ENCODE measurements around the gene IFIT1B. TPM values are rescaled to one million over a fixed set of nuclear protein-coding genes. Genes with fewer than 3 reads are reported as not detected.
A peak's percentile ranks its signal among the peaks of the same experiment; 100 is the strongest.

The IFIT1B gene
- polyA plus RNA-seq, 4 donors, result 0.04 TPM; not detected in 3

DNA sequence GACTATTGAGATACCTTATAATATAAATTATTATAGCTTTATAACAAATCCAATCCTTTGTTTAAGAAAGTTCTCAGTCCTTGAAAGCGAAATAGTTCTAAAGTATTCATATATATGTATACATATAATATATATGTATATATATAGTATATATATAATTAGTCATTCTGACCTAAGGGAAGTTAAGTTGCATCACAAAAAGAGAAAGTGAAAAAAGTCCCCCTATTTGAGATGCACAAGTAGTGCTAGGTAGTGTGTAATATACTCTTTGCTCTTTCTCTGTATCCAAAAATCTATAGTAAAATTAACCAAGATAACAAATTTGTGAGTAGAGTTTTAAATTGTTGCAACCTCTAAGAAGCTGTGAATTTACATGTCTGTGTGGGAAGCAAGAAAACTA, 13.3 kb upstream of the IFIT1B start:
- 94 to 100% (median 100%) methylated on average over 1 of the region's 1 CpG for WGBS, 3 donors
- H3K36me3 ChIP-seq (ENCODE audit: control insufficient read depth in 3 of 3, insufficient read depth in 2 of 3, low read depth in 1 of 3, low read length in 3 of 3), result no peaks in the 10 kb centered on the region
- H3K27me3 ChIP-seq (ENCODE audit: control insufficient read depth in 3 of 3, insufficient read depth in 3 of 3, low read length in 3 of 3), result no peaks in the 10 kb centered on the region
- DNase-seq (no peak), FAIRE-seq (no peak)
- H3K9me3 ChIP-seq (ENCODE audit: control insufficient read depth in 2 of 2, insufficient read depth in 1 of 2, low read depth in 1 of 2, low read length in 1 of 2), result no peaks in the 10 kb centered on the region
- H3K4me3 ChIP-seq (ENCODE audit: low read depth in 1 of 3, low read length in 3 of 3), result no peak overlapping the region
- peaks cover 0 to 20% (median 0%) of the 10 kb centered on the region in 3 donors for H3K4me1 ChIP-seq (ENCODE audit: control insufficient read depth in 3 of 3, insufficient read depth in 2 of 3, low read depth in 1 of 3, low read length in 2 of 3)
- H3K27ac ChIP-seq (ENCODE audit: low read depth in 1 of 3, low read length in 2 of 3), result no peak overlapping the region

DNA sequence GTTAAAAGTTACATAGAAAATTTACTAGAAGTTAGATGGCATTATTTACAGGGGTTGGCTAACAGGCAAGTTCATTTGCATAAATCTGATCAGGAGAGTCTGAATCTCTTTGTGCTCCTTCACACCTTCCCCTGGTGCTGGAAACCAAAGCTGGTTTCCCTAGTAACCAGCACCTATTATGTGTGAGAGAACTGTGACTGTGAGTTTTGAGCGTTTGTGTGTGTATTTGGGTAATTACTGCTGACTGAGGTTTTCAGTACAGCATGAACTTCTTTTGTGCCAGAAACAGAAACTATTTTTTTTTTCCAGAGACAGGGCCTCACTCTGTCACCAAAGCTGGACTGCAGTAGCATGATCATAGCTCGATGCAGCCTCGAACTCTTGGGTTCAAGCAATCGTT, 10.3 kb upstream of the IFIT1B start:
- DNase-seq, result peak in 1 of 2 donors; percentile 32
- no peaks in the 10 kb centered on the region for H3K36me3 ChIP-seq (ENCODE audit: control insufficient read depth in 3 of 3, insufficient read depth in 2 of 3, low read depth in 1 of 3, low read length in 3 of 3)
- peaks cover 0 to 15% (median 0%) of the 10 kb centered on the region in 3 donors for H3K4me1 ChIP-seq (ENCODE audit: control insufficient read depth in 3 of 3, insufficient read depth in 2 of 3, low read depth in 1 of 3, low read length in 2 of 3)
- 52 to 67% (median 55%) methylated on average over 4 of the region's 4 CpGs for WGBS, 3 donors
- no peak overlapping the region for H3K27ac ChIP-seq (ENCODE audit: low read depth in 1 of 3, low read length in 2 of 3)
- no peak overlapping the region for H3K4me3 ChIP-seq (ENCODE audit: low read depth in 1 of 3, low read length in 3 of 3)
- FAIRE-seq, result no peak
- H3K27me3 ChIP-seq (ENCODE audit: control insufficient read depth in 3 of 3, insufficient read depth in 3 of 3, low read length in 3 of 3), result no peaks in the 10 kb centered on the region
- H3K9me3 ChIP-seq (ENCODE audit: control insufficient read depth in 2 of 2, insufficient read depth in 1 of 2, low read depth in 1 of 2, low read length in 1 of 2), result no peaks in the 10 kb centered on the region

DNA sequence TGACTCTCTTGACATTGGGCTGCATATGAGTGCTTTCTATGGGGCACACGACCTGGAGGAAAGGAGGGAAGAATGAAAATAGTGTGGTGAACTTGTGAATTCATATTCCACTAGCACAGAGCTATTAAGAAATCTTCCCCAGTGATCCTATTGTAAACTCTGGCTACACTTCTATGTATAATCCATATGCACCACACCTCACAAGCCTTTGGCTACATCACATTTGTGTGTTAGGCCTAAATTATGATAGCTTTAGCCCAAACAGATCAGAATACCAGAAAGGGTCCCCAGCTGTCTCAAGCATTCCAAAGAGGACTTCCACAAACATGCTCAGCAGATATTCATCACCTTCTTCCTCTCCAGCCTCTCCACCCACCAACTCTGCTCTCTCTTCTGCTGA, 9.7 kb upstream of the IFIT1B start:
- no peak overlapping the region for H3K4me3 ChIP-seq (ENCODE audit: low read depth in 1 of 3, low read length in 3 of 3)
- H3K4me1 ChIP-seq (ENCODE audit: control insufficient read depth in 3 of 3, insufficient read depth in 2 of 3, low read depth in 1 of 3, low read length in 2 of 3), result peaks cover 0 to 13% (median 0%) of the 10 kb centered on the region in 3 donors
- no peaks in the 10 kb centered on the region for H3K27me3 ChIP-seq (ENCODE audit: control insufficient read depth in 3 of 3, insufficient read depth in 3 of 3, low read length in 3 of 3)
- 47 to 65% (median 65%) methylated on average over 1 of the region's 1 CpG for WGBS, 3 donors
- H3K36me3 ChIP-seq (ENCODE audit: control insufficient read depth in 3 of 3, insufficient read depth in 2 of 3, low read depth in 1 of 3, low read length in 3 of 3), result no peaks in the 10 kb centered on the region
- no peak overlapping the region for H3K27ac ChIP-seq (ENCODE audit: low read depth in 1 of 3, low read length in 2 of 3)
- no peaks in the 10 kb centered on the region for H3K9me3 ChIP-seq (ENCODE audit: control insufficient read depth in 2 of 2, insufficient read depth in 1 of 2, low read depth in 1 of 2, low read length in 1 of 2)
- DNase-seq (no peak), FAIRE-seq (no peak)

DNA sequence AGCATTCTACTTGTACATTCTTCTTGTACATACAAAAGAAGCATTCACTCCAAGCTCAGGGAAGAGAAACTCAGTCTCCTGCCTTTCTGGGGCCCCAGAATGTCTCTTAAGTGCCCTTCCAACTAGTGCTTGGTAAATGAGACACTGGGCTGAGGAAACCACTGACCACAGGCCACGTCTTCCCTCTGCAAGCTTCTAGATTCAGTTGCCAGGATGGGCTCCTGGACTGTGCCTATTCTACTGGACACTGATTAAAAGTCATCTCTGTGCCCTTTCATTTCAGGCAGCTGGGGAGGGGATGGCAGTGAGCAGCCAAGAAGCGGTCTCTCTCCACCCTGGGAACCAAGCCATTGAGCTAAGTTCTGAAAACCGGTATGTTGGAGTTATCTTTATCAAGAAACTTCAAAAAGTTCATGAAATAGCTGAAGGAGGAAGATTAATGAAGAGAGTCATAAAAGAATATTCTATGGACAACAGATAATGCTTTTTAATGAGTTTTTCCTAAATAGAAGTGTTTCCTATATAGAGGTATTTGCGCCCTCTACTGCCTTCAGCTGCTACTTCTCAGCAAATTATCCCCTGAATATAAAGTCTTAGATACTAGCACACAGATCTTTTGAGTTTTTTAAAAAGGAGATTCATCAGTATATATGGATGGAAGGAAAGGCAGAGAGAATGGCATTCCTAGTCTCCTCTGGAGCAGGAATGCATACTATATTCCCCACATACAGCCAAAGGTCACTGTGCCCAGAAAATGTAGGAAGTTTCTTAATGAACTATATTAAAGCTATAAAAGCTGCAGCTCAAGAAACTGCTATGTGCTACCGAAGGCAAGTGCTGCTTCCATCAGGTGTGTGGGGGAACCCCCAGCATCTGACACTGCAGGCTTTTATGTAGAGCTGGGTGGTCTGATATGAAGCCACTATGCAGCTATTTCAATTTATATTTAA, 8.4 kb upstream of the IFIT1B start:
- no peak for FAIRE-seq
- no peak overlapping the region for H3K27ac ChIP-seq (ENCODE audit: low read depth in 1 of 3, low read length in 2 of 3)

DNA sequence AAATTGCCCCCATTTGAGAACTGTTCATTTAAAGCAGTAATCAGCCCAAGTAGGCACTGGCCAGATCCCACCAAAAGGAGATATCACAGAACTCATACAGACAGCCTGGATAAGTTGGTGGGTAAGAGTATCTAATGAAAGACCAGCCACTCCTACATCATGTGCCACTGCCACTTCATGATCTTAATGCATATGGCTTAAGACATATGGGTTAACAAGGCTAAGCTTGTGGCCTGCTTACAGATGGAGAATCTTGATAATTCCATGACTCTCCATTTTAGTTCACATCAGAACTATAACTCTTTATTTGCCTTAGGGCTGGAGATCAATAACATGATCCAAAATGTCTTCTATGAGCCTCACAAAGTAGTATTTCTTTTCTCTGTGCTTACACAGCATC, 6.8 kb upstream of the IFIT1B start:
- H3K4me1 ChIP-seq (ENCODE audit: control insufficient read depth in 3 of 3, insufficient read depth in 2 of 3, low read depth in 1 of 3, low read length in 2 of 3), result peaks cover 0 to 34% (median 3%) of the 10 kb centered on the region in 3 donors
- H3K4me3 ChIP-seq (ENCODE audit: low read depth in 1 of 3, low read length in 3 of 3), result no peak overlapping the region
- FAIRE-seq, result no peak

More for the DNA sequence above, 8.4 kb upstream of the IFIT1B start:
- Histone ChIP-seq H3K4me3 (ENCODE audit: low read depth in 1 of 3, low read length in 3 of 3) (no peak overlapping the region), H3K4me1 (ENCODE audit: control insufficient read depth in 3 of 3, insufficient read depth in 2 of 3, low read depth in 1 of 3, low read length in 2 of 3) (peaks cover 0 to 26% (median 0%) of the 10 kb centered on the region in 3 donors), H3K9me3 (ENCODE audit: control insufficient read depth in 2 of 2, insufficient read depth in 1 of 2, low read depth in 1 of 2, low read length in 1 of 2) (no peaks in the 10 kb centered on the region), H3K27me3 (ENCODE audit: control insufficient read depth in 3 of 3, insufficient read depth in 3 of 3, low read length in 3 of 3) (no peaks in the 10 kb centered on the region), H3K36me3 (ENCODE audit: control insufficient read depth in 3 of 3, insufficient read depth in 2 of 3, low read depth in 1 of 3, low read length in 3 of 3) (no peaks in the 10 kb centered on the region)
- peak in 1 of 2 donors; percentile 49 for DNase-seq
- WGBS, 3 donors, result 49 to 55% (median 53%) methylated on average over 5 of the region's 5 CpGs

DNA sequence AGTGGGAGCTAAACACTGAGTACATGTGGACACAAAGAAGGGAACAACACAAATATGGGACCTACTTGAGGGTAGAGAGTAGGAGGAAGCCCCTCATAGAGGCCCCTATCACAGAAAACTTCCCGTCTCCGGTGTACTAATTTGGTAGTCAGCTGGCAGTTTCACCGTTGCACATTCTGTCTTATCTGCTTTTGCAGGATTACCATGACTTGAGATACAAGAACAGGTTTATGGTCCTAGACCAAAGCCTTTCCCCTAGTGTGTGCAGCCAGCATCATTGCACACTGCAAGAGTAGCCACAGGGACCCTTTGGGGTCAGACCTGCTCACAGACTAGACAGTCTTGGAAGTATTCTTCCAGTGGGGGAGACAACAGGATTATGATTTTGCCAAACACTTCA, 5.9 kb upstream of the IFIT1B start:
- DNase-seq, result peak in 1 of 2 donors; percentile 31

More for the DNA sequence above, 6.8 kb upstream of the IFIT1B start:
- no peaks in the 10 kb centered on the region for H3K9me3 ChIP-seq (ENCODE audit: control insufficient read depth in 2 of 2, insufficient read depth in 1 of 2, low read depth in 1 of 2, low read length in 1 of 2)
- no peak overlapping the region for H3K27ac ChIP-seq (ENCODE audit: low read depth in 1 of 3, low read length in 2 of 3)
- no peak for DNase-seq
- H3K27me3 ChIP-seq (ENCODE audit: control insufficient read depth in 3 of 3, insufficient read depth in 3 of 3, low read length in 3 of 3), result no peaks in the 10 kb centered on the region
- no peaks in the 10 kb centered on the region for H3K36me3 ChIP-seq (ENCODE audit: control insufficient read depth in 3 of 3, insufficient read depth in 2 of 3, low read depth in 1 of 3, low read length in 3 of 3)

DNA sequence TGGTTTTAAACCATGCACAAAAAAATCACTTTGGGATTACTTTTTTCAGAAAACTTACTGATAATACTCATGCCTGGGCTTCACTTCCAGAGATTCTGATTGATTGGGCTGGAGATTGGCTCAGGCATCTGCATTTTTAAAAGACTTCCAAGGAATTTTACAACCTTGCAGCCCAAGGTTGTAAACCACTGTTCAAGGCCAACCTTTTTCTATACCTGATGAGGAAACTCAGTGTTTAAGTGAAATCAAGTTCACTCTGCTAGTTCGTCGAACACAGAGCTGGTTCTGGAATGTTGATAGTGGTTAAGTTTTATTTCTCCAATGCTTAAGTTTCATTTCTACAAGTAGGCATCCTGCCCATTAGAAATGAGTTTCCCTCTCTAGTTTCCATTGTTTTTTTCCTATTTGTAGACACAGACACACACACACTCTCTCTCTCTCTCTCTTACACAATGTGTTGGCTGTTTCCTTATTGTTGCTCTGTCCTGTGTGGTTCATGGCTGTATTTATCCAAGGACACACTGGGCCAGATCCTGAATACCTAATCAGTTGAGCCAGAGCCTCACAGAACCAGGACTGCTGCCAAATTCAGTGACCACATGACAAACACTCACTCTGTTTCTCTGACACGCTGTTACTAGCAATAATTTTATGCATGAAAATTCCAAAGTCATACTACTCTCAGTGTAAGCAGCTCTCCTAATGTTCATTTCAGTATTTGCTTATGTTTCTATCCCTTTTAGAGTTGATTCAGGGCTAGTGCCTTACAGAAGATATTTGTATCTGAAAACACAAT, 3.7 kb upstream of the IFIT1B start:
- no peak overlapping the region for H3K4me3 ChIP-seq (ENCODE audit: low read depth in 1 of 3, low read length in 3 of 3)
- no peak for FAIRE-seq
- WGBS, 3 donors, result 7 to 23% (median 17%) methylated on average over 3 of the region's 3 CpGs

More for the DNA sequence above, 5.9 kb upstream of the IFIT1B start:
- no peaks in the 10 kb centered on the region for H3K27me3 ChIP-seq (ENCODE audit: control insufficient read depth in 3 of 3, insufficient read depth in 3 of 3, low read length in 3 of 3)
- no peak for FAIRE-seq
- no peaks in the 10 kb centered on the region for H3K36me3 ChIP-seq (ENCODE audit: control insufficient read depth in 3 of 3, insufficient read depth in 2 of 3, low read depth in 1 of 3, low read length in 3 of 3)
- H3K9me3 ChIP-seq (ENCODE audit: control insufficient read depth in 2 of 2, insufficient read depth in 1 of 2, low read depth in 1 of 2, low read length in 1 of 2), result no peaks in the 10 kb centered on the region
- peaks cover 0 to 34% (median 3%) of the 10 kb centered on the region in 3 donors for H3K4me1 ChIP-seq (ENCODE audit: control insufficient read depth in 3 of 3, insufficient read depth in 2 of 3, low read depth in 1 of 3, low read length in 2 of 3)
- H3K4me3 ChIP-seq (ENCODE audit: low read depth in 1 of 3, low read length in 3 of 3), result no peak overlapping the region
- no peak overlapping the region for H3K27ac ChIP-seq (ENCODE audit: low read depth in 1 of 3, low read length in 2 of 3)
- 18 to 61% (median 50%) methylated on average over 3 of the region's 3 CpGs for WGBS, 3 donors

DNA sequence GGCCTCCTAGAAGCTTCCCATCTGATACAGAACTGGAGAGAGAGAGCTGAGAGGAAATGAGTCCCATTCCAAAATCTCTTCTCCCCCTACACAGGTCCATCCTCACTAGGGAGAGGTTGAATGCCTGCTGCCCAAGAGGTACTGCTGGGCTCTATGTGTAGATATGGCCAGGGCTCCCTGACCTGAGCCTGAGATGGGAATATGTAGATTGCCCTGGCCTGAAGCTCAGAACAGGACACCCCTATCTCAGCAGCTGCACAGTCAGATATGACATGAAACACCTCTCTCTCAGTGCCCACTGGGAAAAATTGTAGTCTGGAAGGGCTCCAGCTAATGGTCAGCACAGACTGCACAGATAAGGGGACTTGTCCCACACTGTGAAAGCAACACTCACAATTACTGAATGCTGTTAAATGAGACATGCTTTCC, 3.1 kb upstream of the IFIT1B start:
- DNase-seq (no peak), FAIRE-seq (no peak)
- H3K27me3 ChIP-seq (ENCODE audit: control insufficient read depth in 3 of 3, insufficient read depth in 3 of 3, low read length in 3 of 3), result no peaks in the 10 kb centered on the region
- no peaks in the 10 kb centered on the region for H3K36me3 ChIP-seq (ENCODE audit: control insufficient read depth in 3 of 3, insufficient read depth in 2 of 3, low read depth in 1 of 3, low read length in 3 of 3)
- no peaks in the 10 kb centered on the region for H3K9me3 ChIP-seq (ENCODE audit: control insufficient read depth in 2 of 2, insufficient read depth in 1 of 2, low read depth in 1 of 2, low read length in 1 of 2)
- H3K27ac ChIP-seq (ENCODE audit: low read depth in 1 of 3, low read length in 2 of 3), result peak overlapping the region in 2 of 3 donors; percentile 56 to 75
- peaks cover 0 to 23% (median 3%) of the 10 kb centered on the region in 3 donors for H3K4me1 ChIP-seq (ENCODE audit: control insufficient read depth in 3 of 3, insufficient read depth in 2 of 3, low read depth in 1 of 3, low read length in 2 of 3)
- H3K4me3 ChIP-seq (ENCODE audit: low read depth in 1 of 3, low read length in 3 of 3), result no peak overlapping the region

More for the DNA sequence above, 3.7 kb upstream of the IFIT1B start:
- Histone ChIP-seq H3K36me3 (ENCODE audit: control insufficient read depth in 3 of 3, insufficient read depth in 2 of 3, low read depth in 1 of 3, low read length in 3 of 3) (no peaks in the 10 kb centered on the region), H3K27me3 (ENCODE audit: control insufficient read depth in 3 of 3, insufficient read depth in 3 of 3, low read length in 3 of 3) (no peaks in the 10 kb centered on the region), H3K27ac (ENCODE audit: low read depth in 1 of 3, low read length in 2 of 3) (peak overlapping the region; percentile 48 to 75 (median 56)), H3K9me3 (ENCODE audit: control insufficient read depth in 2 of 2, insufficient read depth in 1 of 2, low read depth in 1 of 2, low read length in 1 of 2) (no peaks in the 10 kb centered on the region), H3K4me1 (ENCODE audit: control insufficient read depth in 3 of 3, insufficient read depth in 2 of 3, low read depth in 1 of 3, low read length in 2 of 3) (peaks cover 0 to 24% (median 3%) of the 10 kb centered on the region in 3 donors)
- DNase-seq, result peak; percentile 79 to 84

Measured in small intestine (tissue), 7 donors.